NCI-H128 (cell line): ENCODE results near the gene KIF4B.

Experiments
- DNase-seq: peaks from one replicate; lab custom pipeline; 2025; ENCODE audit not compliant: unreplicated experiment; lab: John Stamatoyannopoulos, UW

The KIF4B gene

GRCh38 chr5:155050384-155051019 is 36.9 kb downstream of the KIF4B start:
- DNase-seq = no peak

DNA sequence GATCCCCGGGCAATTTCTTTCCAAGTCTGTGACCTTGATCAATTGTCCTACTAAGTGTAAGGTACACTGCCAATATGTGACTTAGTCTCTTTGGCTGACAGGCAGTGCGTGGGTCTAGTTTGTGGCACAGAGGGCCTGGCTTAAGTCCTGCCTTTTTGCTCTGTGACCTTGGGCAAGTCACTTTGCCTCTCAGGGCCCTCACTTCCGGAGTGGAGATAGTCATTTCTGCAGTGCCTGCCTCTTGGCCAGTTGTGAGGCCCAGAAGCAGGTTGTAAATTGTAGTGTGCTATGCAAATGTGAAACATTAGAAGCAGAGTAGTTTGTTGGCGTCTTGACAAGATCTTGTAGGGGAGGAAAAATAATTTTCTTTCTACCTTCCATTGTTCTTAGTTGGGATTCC is 39.0 kb downstream of the KIF4B start:
- DNase-seq = no peak

GRCh38 chr5:155053501-155053900 is 39.9 kb downstream of the KIF4B start:
- DNase-seq = no peak

DNA sequence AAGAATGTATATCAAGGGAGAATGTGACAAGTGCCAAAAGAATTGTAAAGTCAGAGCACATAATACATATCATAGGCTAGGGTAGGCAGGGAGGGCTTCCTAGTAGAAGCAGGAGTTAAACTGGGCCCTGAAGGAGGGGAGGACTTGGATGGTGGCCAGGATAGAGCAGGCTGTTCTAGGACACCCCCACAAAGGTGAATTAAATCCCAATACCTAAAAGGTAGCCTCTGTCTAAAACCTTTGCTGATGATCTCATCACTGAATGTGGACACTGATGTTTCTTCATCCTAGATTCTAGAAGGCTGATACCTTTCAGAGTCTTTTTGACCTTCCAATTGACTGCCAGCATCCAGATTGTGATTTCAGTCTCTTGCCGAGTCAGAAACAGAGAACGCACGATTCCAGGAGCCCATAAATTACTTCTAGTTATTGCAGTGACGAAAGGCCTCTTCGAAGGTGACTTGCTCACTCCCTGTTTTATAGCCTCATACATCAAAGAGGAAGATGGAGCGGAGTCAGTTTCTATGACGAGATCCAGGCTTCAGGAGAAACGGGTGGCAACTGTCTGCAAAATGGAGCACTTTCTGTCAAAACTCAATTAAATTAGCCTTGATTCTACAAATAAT is 43.2 kb downstream of the KIF4B start:
- DNase-seq = no peak

DNA sequence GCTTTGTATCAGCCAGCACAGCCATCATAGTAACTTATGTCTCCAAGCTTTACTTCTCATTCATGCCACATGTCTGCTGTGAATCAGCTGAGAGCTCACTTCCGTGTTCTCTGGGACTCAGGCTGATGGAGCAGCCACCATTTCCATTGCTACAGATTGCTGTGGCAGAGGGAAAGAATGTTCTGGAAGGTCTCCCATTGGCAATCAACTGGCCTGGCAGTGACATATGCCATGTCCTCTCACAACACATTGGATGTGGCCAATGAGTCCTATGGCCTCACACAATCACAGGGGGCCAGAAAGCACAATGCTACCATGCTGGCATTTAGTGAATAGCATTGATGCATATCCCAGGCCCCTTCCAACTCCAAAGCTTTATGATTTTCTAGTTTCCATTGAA is 44.1 kb downstream of the KIF4B start:
- DNase-seq = no peak

GRCh38 chr5:155064580-155064979 is 51.0 kb downstream of the KIF4B start:
- no peak for DNase-seq

DNA sequence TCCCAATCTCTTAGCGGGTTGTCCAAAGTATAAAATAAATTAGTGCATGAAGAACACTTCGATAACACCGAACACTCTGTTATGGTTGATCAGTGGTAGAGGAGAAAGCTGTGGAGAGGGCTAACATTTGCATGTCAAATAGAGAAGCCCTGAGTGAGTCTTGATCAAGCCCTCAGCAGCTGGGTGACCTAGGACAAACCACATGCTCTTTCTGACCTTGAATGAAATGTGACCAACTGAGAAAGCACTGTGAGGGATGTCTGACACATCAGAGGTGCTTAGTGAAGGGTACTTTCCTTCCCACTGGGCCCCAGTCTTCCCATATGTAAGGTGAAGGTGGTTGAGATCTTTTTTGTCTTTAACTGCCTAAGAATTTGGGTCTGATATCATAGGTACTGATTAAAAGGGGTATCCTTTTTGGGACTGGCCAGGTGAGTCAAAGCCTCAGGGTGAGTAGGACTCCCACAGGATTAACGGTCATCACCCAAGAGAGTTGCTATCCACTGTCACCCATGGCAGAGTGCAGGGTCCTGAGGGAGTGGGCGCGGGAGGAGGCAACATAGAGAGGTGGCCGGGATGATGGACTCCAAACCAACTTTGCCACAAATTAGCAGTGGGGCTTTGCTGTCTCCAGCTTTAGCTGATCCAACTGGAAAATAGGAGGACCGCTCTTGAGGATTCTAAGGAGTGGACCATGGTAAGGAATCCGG is 53.5 kb downstream of the KIF4B start:
- DNase-seq = no peak
